ENCODE data around the gene TNFRSF13B. TPM values are rescaled to one million over a fixed set of nuclear protein-coding genes. Genes with fewer than 3 reads are reported as not detected.

TNFRSF13B gene
- total RNA-seq, 2 experiments from 2014 or later: not detected

GRCh38 chr17:16989953-16990860 lies 18.3 kb upstream of the TNFRSF13B start:
- ChIA-PET CTCF (interaction anchor here (0.6 to 3.0 kb wide), 7 partner anchors 55 to 198 kb away, joined by 3 to 9 read pairs (median 3); no protein-coding TSS in a partner anchor), POLR2A (interaction anchor here (0.7 kb wide), 1 partner anchor 130 kb away, joined by 3 read pairs; no protein-coding TSS in a partner anchor)
- H3K4me1 Mint-ChIP-seq: peaks cover 37% of the 10 kb centered on the region
- intact Hi-C loops (cut with DNase I, micrococcal nuclease): no loop called here
- H3K9me3 Mint-ChIP-seq (ENCODE audit: low read depth): no peaks in the 10 kb centered on the region
- ATAC-seq: no peak
- H3K36me3 Mint-ChIP-seq (ENCODE audit: low read depth): no peaks in the 10 kb centered on the region
- H3K27ac Mint-ChIP-seq: peak overlapping the region; percentile 85
- H3K27me3 Mint-ChIP-seq: no peaks in the 10 kb centered on the region
- DNase-seq: no peak
- H3K4me3 Mint-ChIP-seq: peak overlapping the region; percentile 59

- H3K4me1 Mint-ChIP-seq: peaks cover 37% of the 10 kb centered on the region
- DNase-seq: peak; percentile 52
- ATAC-seq: peak; percentile 45
- no peaks in the 10 kb centered on the region for H3K27me3 Mint-ChIP-seq
- H3K9me3 Mint-ChIP-seq (ENCODE audit: low read depth): no peaks in the 10 kb centered on the region
- intact Hi-C loops (cut with DNase I, micrococcal nuclease): no loop called here
- ChIA-PET POLR2A (interaction anchor here (0.7 to 1.6 kb wide), 2 partner anchors 13 to 130 kb away, joined by 3 read pairs; no protein-coding TSS in a partner anchor), CTCF (interaction anchor here (0.7 to 1.9 kb wide), 6 partner anchors 11 to 138 kb away, joined by 3 to 11 read pairs (median 4); no protein-coding TSS in a partner anchor)
- peak overlapping the region; percentile 59 for H3K4me3 Mint-ChIP-seq
- no peaks in the 10 kb centered on the region for H3K36me3 Mint-ChIP-seq (ENCODE audit: low read depth)
- peak overlapping the region; percentile 85 for H3K27ac Mint-ChIP-seq
Measured at GRCh38 chr17:16989230-16989952, 17.5 kb upstream of the TNFRSF13B start.

GRCh38 chr17:16988749-16989229 lies 16.9 kb upstream of the TNFRSF13B start:
- H3K9me3 Mint-ChIP-seq (ENCODE audit: low read depth): no peaks in the 10 kb centered on the region
- H3K27ac Mint-ChIP-seq: peak overlapping the region; percentile 85
- intact Hi-C loops (cut with DNase I, micrococcal nuclease): no loop called here
- H3K36me3 Mint-ChIP-seq (ENCODE audit: low read depth): no peaks in the 10 kb centered on the region
- DNase-seq: peak; percentile 52
- no peaks in the 10 kb centered on the region for H3K27me3 Mint-ChIP-seq
- ChIA-PET CTCF (interaction anchor here (1.4 to 1.9 kb wide), 2 partner anchors 11 to 12 kb away, joined by 4 to 11 read pairs; no protein-coding TSS in a partner anchor), POLR2A (interaction anchor here (0.6 to 1.6 kb wide), 2 partner anchors 13 to 1709 kb away, joined by 3 read pairs; no protein-coding TSS in a partner anchor)
- peaks cover 37% of the 10 kb centered on the region for H3K4me1 Mint-ChIP-seq
- H3K4me3 Mint-ChIP-seq: peak overlapping the region; percentile 59
- ATAC-seq: peak; percentile 43

GRCh38 chr17:16987830-16988601 lies 16.1 kb upstream of the TNFRSF13B start:
- ChIA-PET CTCF (interaction anchor here (1.4 to 1.9 kb wide), 2 partner anchors 10 to 13 kb away, joined by 4 to 11 read pairs; no protein-coding TSS in a partner anchor), POLR2A (interaction anchor here (0.6 to 1.6 kb wide), 2 partner anchors 12 to 1710 kb away, joined by 3 read pairs; no protein-coding TSS in a partner anchor)
- DNase-seq (peak; percentile 87), ATAC-seq (peak; percentile 86)
- H3K27me3 Mint-ChIP-seq: no peaks in the 10 kb centered on the region
- H3K4me1 Mint-ChIP-seq: peaks cover 37% of the 10 kb centered on the region
- no peaks in the 10 kb centered on the region for H3K36me3 Mint-ChIP-seq (ENCODE audit: low read depth)
- H3K9me3 Mint-ChIP-seq (ENCODE audit: low read depth): no peaks in the 10 kb centered on the region
- peak overlapping the region; percentile 85 for H3K27ac Mint-ChIP-seq
- intact Hi-C loops (cut with DNase I, micrococcal nuclease): no loop called here
- H3K4me3 Mint-ChIP-seq: peak overlapping the region; percentile 59

GRCh38 chr17:16987066-16987829 lies 15.3 kb upstream of the TNFRSF13B start:
- peaks cover 37% of the 10 kb centered on the region for H3K4me1 Mint-ChIP-seq
- no peak overlapping the region for H3K4me3 Mint-ChIP-seq
- no peak for ATAC-seq
- no peaks in the 10 kb centered on the region for H3K27me3 Mint-ChIP-seq
- DNase-seq: no peak
- CTCF ChIA-PET: interaction anchor here (0.6 kb wide), 1 partner anchor 29 kb away, joined by 3 read pairs; no protein-coding TSS in a partner anchor
- intact Hi-C loops (cut with DNase I, micrococcal nuclease): no loop called here
- no peaks in the 10 kb centered on the region for H3K9me3 Mint-ChIP-seq (ENCODE audit: low read depth)
- H3K36me3 Mint-ChIP-seq (ENCODE audit: low read depth): no peaks in the 10 kb centered on the region
- POLR2A ChIA-PET: interaction anchor here (0.5 kb wide), 1 partner anchor 12 kb away, joined by 3 read pairs; no protein-coding TSS in a partner anchor
- no peak overlapping the region for H3K27ac Mint-ChIP-seq

- Mint-ChIP-seq H3K4me1 (peaks cover 36% of the 10 kb centered on the region), H3K9me3 (ENCODE audit: low read depth) (no peaks in the 10 kb centered on the region), H3K4me3 (no peak overlapping the region), H3K36me3 (ENCODE audit: low read depth) (no peaks in the 10 kb centered on the region), H3K27ac (no peak overlapping the region), H3K27me3 (no peaks in the 10 kb centered on the region)
- DNase-seq: no peak
- POLR2A ChIA-PET: no interaction called here
- CTCF ChIA-PET: no interaction called here
- ATAC-seq: no peak
- intact Hi-C loops (cut with DNase I, micrococcal nuclease): no loop called here
Measured at GRCh38 chr17:16986391-16986790, 14.5 kb upstream of the TNFRSF13B start.

- H3K4me3 Mint-ChIP-seq: no peak overlapping the region
- no peaks in the 10 kb centered on the region for H3K27me3 Mint-ChIP-seq
- peaks cover 2% of the 10 kb centered on the region for H3K4me1 Mint-ChIP-seq
- no peaks in the 10 kb centered on the region for H3K9me3 Mint-ChIP-seq (ENCODE audit: low read depth)
- no peaks in the 10 kb centered on the region for H3K36me3 Mint-ChIP-seq (ENCODE audit: low read depth)
- intact Hi-C loops (cut with DNase I, micrococcal nuclease): no loop called here
- no peak for DNase-seq
- CTCF ChIA-PET: interaction anchor here (0.8 kb wide), 1 partner anchor 15 kb away, joined by 3 read pairs; no protein-coding TSS in a partner anchor
- POLR2A ChIA-PET: no interaction called here
- H3K27ac Mint-ChIP-seq: no peak overlapping the region
- ATAC-seq: no peak
Measured at GRCh38 chr17:16981928-16982327, 10.0 kb upstream of the TNFRSF13B start.

- Mint-ChIP-seq H3K9me3 (ENCODE audit: low read depth) (no peaks in the 10 kb centered on the region), H3K4me3 (no peak overlapping the region), H3K4me1 (peaks cover 10% of the 10 kb centered on the region), H3K36me3 (ENCODE audit: low read depth) (no peaks in the 10 kb centered on the region), H3K27me3 (no peaks in the 10 kb centered on the region), H3K27ac (no peak overlapping the region)
- CTCF ChIA-PET: no interaction called here
- DNase-seq: no peak
- no peak for ATAC-seq
- intact Hi-C loops (cut with DNase I, micrococcal nuclease): no loop called here
- POLR2A ChIA-PET: no interaction called here
Measured at GRCh38 chr17:16980813-16981731, 9.2 kb upstream of the TNFRSF13B start.

- H3K4me1 Mint-ChIP-seq: peaks cover 13% of the 10 kb centered on the region
- ChIA-PET CTCF (interaction anchor here (1.3 kb wide), 1 partner anchor 12 kb away, joined by 4 read pairs; no protein-coding TSS in a partner anchor), POLR2A (no interaction called here)
- ATAC-seq (no peak), DNase-seq (no peak)
- H3K27ac Mint-ChIP-seq: no peak overlapping the region
- no peak overlapping the region for H3K4me3 Mint-ChIP-seq
- H3K9me3 Mint-ChIP-seq (ENCODE audit: low read depth): no peaks in the 10 kb centered on the region
- H3K36me3 Mint-ChIP-seq (ENCODE audit: low read depth): no peaks in the 10 kb centered on the region
- intact Hi-C loops (cut with DNase I, micrococcal nuclease): no loop called here
- no peaks in the 10 kb centered on the region for H3K27me3 Mint-ChIP-seq
Measured at GRCh38 chr17:16980061-16980460, 8.1 kb upstream of the TNFRSF13B start.
